Fibroblast of skin of right biceps (primary cell): Measurements from ENCODE around the gene PPFIA4.

Experiments used
- DNase-seq: peaks from one replicate; pipeline ENCODE4 v3.0.0-alpha.2; 2013

Gene PPFIA4

GRCh38 chr1:203060115-203060514 is 33.8 kb downstream of the PPFIA4 start:
- DNase-seq = no peak

GRCh38 chr1:203063287-203063686 is 37.0 kb downstream of the PPFIA4 start:
- DNase-seq = no peak

- no peak for DNase-seq
These were observed 38.9 kb downstream of the PPFIA4 start for GRCh38 chr1:203065191-203065590.

- no peak for DNase-seq
These were observed 39.7 kb downstream of the PPFIA4 start for GRCh38 chr1:203065986-203066385.

GRCh38 chr1:203066965-203067364 is 40.7 kb downstream of the PPFIA4 start:
- no peak for DNase-seq

GRCh38 chr1:203069030-203069747 is 42.9 kb downstream of the PPFIA4 start:
- peak; percentile 11 for DNase-seq

- DNase-seq = no peak
These were observed 45.8 kb downstream of the PPFIA4 start for GRCh38 chr1:203072002-203072602.

- DNase-seq = peak; percentile 26
These were observed 46.6 kb downstream of the PPFIA4 start for GRCh38 chr1:203072911-203073310.

- DNase-seq = no peak
These were observed 47.2 kb downstream of the PPFIA4 start for GRCh38 chr1:203073469-203073868.

- no peak for DNase-seq
These were observed 48.3 kb downstream of the PPFIA4 start for GRCh38 chr1:203074610-203075009.

- no peak for DNase-seq
These were observed 49.1 kb downstream of the PPFIA4 start for GRCh38 chr1:203075236-203076030.

GRCh38 chr1:203076031-203076511 is 49.8 kb downstream of the PPFIA4 start:
- DNase-seq = no peak

- no peak for DNase-seq
These were observed 51.1 kb downstream of the PPFIA4 start for GRCh38 chr1:203077367-203077766.

GRCh38 chr1:203077956-203078355 is 51.7 kb downstream of the PPFIA4 start:
- no peak for DNase-seq

- DNase-seq = no peak
These were observed 52.2 kb downstream of the PPFIA4 start for GRCh38 chr1:203078478-203078877.

- no peak for DNase-seq
These were observed 54.2 kb downstream of the PPFIA4 start for GRCh38 chr1:203080456-203080855.

- DNase-seq = no peak
These were observed 55.4 kb downstream of the PPFIA4 start for GRCh38 chr1:203081465-203082230.

- DNase-seq = no peak
These were observed 55.9 kb downstream of the PPFIA4 start for GRCh38 chr1:203082231-203082505.

GRCh38 chr1:203082571-203083462 is 56.5 kb downstream of the PPFIA4 start:
- no peak for DNase-seq

- no peak for DNase-seq
These were observed 57.2 kb downstream of the PPFIA4 start for GRCh38 chr1:203083463-203083921.

- no peak for DNase-seq
These were observed 58.6 kb downstream of the PPFIA4 start for GRCh38 chr1:203084588-203085527.
